Stimulated activated CD8-positive, alpha-beta memory T cell treated with anti-CD3 and anti-CD28 coated beads, Interleukin-7, amount 100 ng/mL, for 48 hours (primary cell): Measurements from ENCODE around the gene HOXA7.

ENCODE experiments used
- DNase-seq, 2 donors: peaks; one replicate each; pipeline ENCODE4 v3.0.0-alpha.2; 2020; ENCODE audit warnings: low read depth in 1 of 2; ENCODE audit errors: extremely low read depth in 1 of 2

HOXA7 gene

GRCh38 chr7:27109466-27110185 lies 46.8 kb downstream of the HOXA7 start:
- DNase-seq = no peak

GRCh38 chr7:27108390-27109127 lies 47.9 kb downstream of the HOXA7 start:
- no peak for DNase-seq

- DNase-seq = no peak
Observed at GRCh38 chr7:27107391-27108381, 48.8 kb downstream of the HOXA7 start.

GRCh38 chr7:27106901-27107240 lies 49.6 kb downstream of the HOXA7 start:
- DNase-seq = no peak

GRCh38 chr7:27106181-27106900 lies 50.1 kb downstream of the HOXA7 start:
- DNase-seq = no peak

- DNase-seq = no peak
Observed at GRCh38 chr7:27105301-27106031, 51.0 kb downstream of the HOXA7 start.

- no peak for DNase-seq
Observed at GRCh38 chr7:27104341-27105058, 52.0 kb downstream of the HOXA7 start.
